HG03280 (cell line): ENCODE data around the gene DUSP28.
"Not testable (repeated sequence)": the region's sequence is repeated elsewhere in the genome, so short reads cannot be mapped to it uniquely, and the experiment has no call there.

Source experiments
- ATAC-seq: cut with Tn5 transposase; IDR thresholded peaks from one replicate; pipeline ENCODE4 v1.9.1; 2021; ENCODE audit warnings: mild to moderate bottlenecking, moderate library complexity; ENCODE audit not compliant: unreplicated experiment

Gene DUSP28

GRCh38 chr2:240558236-240558761 is 1.9 kb upstream of the DUSP28 start:
- no peak for ATAC-seq

- no peak for ATAC-seq
Observed at GRCh38 chr2:240559286-240559685, 871 bp upstream of the DUSP28 start.

- ATAC-seq, result peak; percentile 60
Observed at GRCh38 chr2:240560480-240561324, 545 bp downstream of the DUSP28 start.

GRCh38 chr2:240561325-240561971 is 1.3 kb downstream of the DUSP28 start:
- ATAC-seq, result peak; percentile 0

- ATAC-seq, result not testable (repeated sequence)
Observed at GRCh38 chr2:240563231-240563630, 3.1 kb downstream of the DUSP28 start.

- no peak for ATAC-seq
Observed at GRCh38 chr2:240563951-240564560, 3.9 kb downstream of the DUSP28 start.

GRCh38 chr2:240564561-240565332 is 4.6 kb downstream of the DUSP28 start:
- no peak for ATAC-seq

- ATAC-seq, result no peak
Observed at GRCh38 chr2:240565333-240566202, 5.4 kb downstream of the DUSP28 start.

GRCh38 chr2:240566203-240567136 is 6.3 kb downstream of the DUSP28 start:
- peak; percentile 55 for ATAC-seq

GRCh38 chr2:240567137-240567871 is 7.1 kb downstream of the DUSP28 start:
- ATAC-seq, result no peak

- peak; percentile 38 for ATAC-seq
Observed at GRCh38 chr2:240567872-240568677, 7.9 kb downstream of the DUSP28 start, which contains the start of gene RNPEPL1. RNPEPL1 (plus strand) TSS chr2:240568484; CDS start chr2:240568587, 103 bp downstream.

- ATAC-seq, result peak; percentile 27
Observed at GRCh38 chr2:240568678-240569522, 8.7 kb downstream of the DUSP28 start.

- ATAC-seq, result no peak
Observed at GRCh38 chr2:240569523-240569997, 9.4 kb downstream of the DUSP28 start.

GRCh38 chr2:240569998-240570530 is 9.9 kb downstream of the DUSP28 start:
- ATAC-seq, result no peak

GRCh38 chr2:240570531-240571313 is 10.6 kb downstream of the DUSP28 start:
- no peak for ATAC-seq
